ENCODE results near the gene CCDC148.

Gene CCDC148

GRCh38 chr2:158127380-158127804, 329.2 kb downstream of the CCDC148 start:
- Histone ChIP-seq H3K4me2 (ENCODE audit: low read length) (no peak overlapping the region), H3K4me1 (ENCODE audit: low read length) (no peaks in the 10 kb centered on the region), H2AFZ (ENCODE audit: low read depth, low read length) (no peak overlapping the region), H4K20me1 (ENCODE audit: insufficient read depth, low read length) (no peaks in the 10 kb centered on the region), H3K79me2 (ENCODE audit: low read length) (no peaks in the 10 kb centered on the region), H3K27ac (ENCODE audit: low read length) (no peak overlapping the region), H3K9ac (ENCODE audit: low read length) (no peak overlapping the region), H3K9me3 (ENCODE audit: insufficient read depth, low read length) (no peaks in the 10 kb centered on the region), H3K36me3 (replicated peaks; ENCODE audit: low read depth, low read length) (no peaks in the 10 kb centered on the region), H3K27me3 (ENCODE audit: low read depth, low read length) (peaks cover 3% of the 10 kb centered on the region; the same call in 1 of the 2 replicates), H3K4me3 (ENCODE audit: low read length) (no peak overlapping the region)
- no peak for TF ChIP-seq EZH2phosphoT487 (IDR thresholded peaks at IDR 0.05; ENCODE audit: low read depth)
- no peak for TF ChIP-seq CTCF (IDR thresholded peaks at IDR 0.05; ENCODE audit: low read depth, low read length)

GRCh38 chr2:158125756-158126498, 330.6 kb downstream of the CCDC148 start:
- Histone ChIP-seq H2AFZ (ENCODE audit: low read depth, low read length) (no peak overlapping the region), H4K20me1 (ENCODE audit: insufficient read depth, low read length) (no peaks in the 10 kb centered on the region), H3K9me3 (ENCODE audit: insufficient read depth, low read length) (no peaks in the 10 kb centered on the region), H3K4me1 (ENCODE audit: low read length) (no peaks in the 10 kb centered on the region), H3K79me2 (ENCODE audit: low read length) (no peaks in the 10 kb centered on the region), H3K4me2 (ENCODE audit: low read length) (no peak overlapping the region), H3K36me3 (replicated peaks; ENCODE audit: low read depth, low read length) (no peaks in the 10 kb centered on the region), H3K9ac (ENCODE audit: low read length) (no peak overlapping the region), H3K4me3 (ENCODE audit: low read length) (no peak overlapping the region), H3K27ac (ENCODE audit: low read length) (no peak overlapping the region), H3K27me3 (ENCODE audit: low read depth, low read length) (no peaks in the 10 kb centered on the region; the same call in 1 of the 2 replicates)
- TF ChIP-seq CTCF (IDR thresholded peaks at IDR 0.05; ENCODE audit: low read depth, low read length) (no peak), EZH2phosphoT487 (IDR thresholded peaks at IDR 0.05; ENCODE audit: low read depth) (no peak)

GRCh38 chr2:158124896-158125295, 331.7 kb downstream of the CCDC148 start:
- no peaks in the 10 kb centered on the region; the same call in 1 of the 2 replicates for H3K27me3 ChIP-seq (ENCODE audit: low read depth, low read length)

More at GRCh38 chr2:158124896-158125295, 331.7 kb downstream of the CCDC148 start:
- H3K27ac ChIP-seq (ENCODE audit: low read length): no peak overlapping the region
- no peak overlapping the region for H3K9ac ChIP-seq (ENCODE audit: low read length)
- H3K4me1 ChIP-seq (ENCODE audit: low read length): no peaks in the 10 kb centered on the region
- no peak overlapping the region for H3K4me2 ChIP-seq (ENCODE audit: low read length)
- TF ChIP-seq CTCF (IDR thresholded peaks at IDR 0.05; ENCODE audit: low read depth, low read length) (no peak), EZH2phosphoT487 (IDR thresholded peaks at IDR 0.05; ENCODE audit: low read depth) (no peak)
- H2AFZ ChIP-seq (ENCODE audit: low read depth, low read length): no peak overlapping the region
- no peaks in the 10 kb centered on the region for H3K79me2 ChIP-seq (ENCODE audit: low read length)
- H4K20me1 ChIP-seq (ENCODE audit: insufficient read depth, low read length): no peaks in the 10 kb centered on the region
- H3K36me3 ChIP-seq (replicated peaks; ENCODE audit: low read depth, low read length): no peaks in the 10 kb centered on the region
- H3K9me3 ChIP-seq (ENCODE audit: insufficient read depth, low read length): no peaks in the 10 kb centered on the region
- H3K4me3 ChIP-seq (ENCODE audit: low read length): no peak overlapping the region
